ENCODE results near the gene TBX21.

DNA sequence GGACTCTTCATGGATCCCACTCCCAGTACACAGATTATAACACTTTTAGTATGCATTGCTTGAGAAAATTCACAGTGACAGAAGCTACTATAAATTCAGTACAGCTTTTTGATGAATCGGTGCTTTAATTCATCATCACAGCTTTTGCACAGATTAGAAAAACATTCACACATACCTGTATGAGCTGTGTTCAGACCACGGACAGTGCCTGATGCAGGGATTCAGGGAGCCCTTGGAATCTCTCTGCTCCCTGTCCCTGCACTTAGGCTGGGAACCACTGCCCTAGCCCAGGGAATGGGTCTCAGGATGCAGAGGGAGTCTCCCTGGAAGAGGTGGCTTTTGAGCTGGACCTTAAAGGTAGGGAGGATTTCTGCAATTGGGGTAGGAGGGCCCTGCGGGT is 25.2 kb upstream of the TBX21 start:
- TF ChIP-seq, protein P1, sequence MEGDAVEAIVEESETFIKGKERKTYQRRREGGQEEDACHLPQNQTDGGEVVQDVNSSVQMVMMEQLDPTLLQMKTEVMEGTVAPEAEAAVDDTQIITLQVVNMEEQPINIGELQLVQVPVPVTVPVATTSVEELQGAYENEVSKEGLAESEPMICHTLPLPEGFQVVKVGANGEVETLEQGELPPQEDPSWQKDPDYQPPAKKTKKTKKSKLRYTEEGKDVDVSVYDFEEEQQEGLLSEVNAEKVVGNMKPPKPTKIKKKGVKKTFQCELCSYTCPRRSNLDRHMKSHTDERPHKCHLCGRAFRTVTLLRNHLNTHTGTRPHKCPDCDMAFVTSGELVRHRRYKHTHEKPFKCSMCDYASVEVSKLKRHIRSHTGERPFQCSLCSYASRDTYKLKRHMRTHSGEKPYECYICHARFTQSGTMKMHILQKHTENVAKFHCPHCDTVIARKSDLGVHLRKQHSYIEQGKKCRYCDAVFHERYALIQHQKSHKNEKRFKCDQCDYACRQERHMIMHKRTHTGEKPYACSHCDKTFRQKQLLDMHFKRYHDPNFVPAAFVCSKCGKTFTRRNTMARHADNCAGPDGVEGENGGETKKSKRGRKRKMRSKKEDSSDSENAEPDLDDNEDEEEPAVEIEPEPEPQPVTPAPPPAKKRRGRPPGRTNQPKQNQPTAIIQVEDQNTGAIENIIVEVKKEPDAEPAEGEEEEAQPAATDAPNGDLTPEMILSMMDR (conservative IDR thresholded peaks at IDR 0.05 in 1 of 2, IDR thresholded peaks at IDR 0.05 in 1 of 2; ENCODE audit: extremely low read depth in 1 of 2, insufficient read depth in 1 of 2, low read depth in 1 of 2, low read length in 2 of 2) = no peak
- no peak for TF ChIP-seq EZH2 (IDR thresholded peaks at IDR 0.05; ENCODE audit: borderline replicate concordance, low read length)
